Nasal cavity respiratory epithelium epithelial cell of viscerocranial mucosa (primary cell): ENCODE results near the gene BEST1. TPM values are rescaled to one million over a fixed set of nuclear protein-coding genes. Genes with fewer than 3 reads are reported as not detected.

Experiments used
- total RNA-seq: library from RNA; depleted of rRNA; stranded (reverse); fragments of >200 nt; gene quantifications from 2 replicates; pipeline ENCODE4 v1.2.3, GENCODE V29; 2014

The BEST1 gene
- 2.3 and 2.4 TPM in 2 replicates for total RNA-seq

GRCh38 chr11:61950035-61950547, at the start of gene BEST1:
TSS of gene BEST1 (plus strand) at chr11:61950351. CDS start at chr11:61951807, 1,456 bp downstream.

GRCh38 chr11:61917334-61918109, 32.6 kb upstream of the BEST1 start, which contains the start of gene RAB3IL1:
TSS of gene RAB3IL1 (minus strand) at chr11:61917566. CDS start at chr11:61917367, 199 bp downstream.

DNA sequence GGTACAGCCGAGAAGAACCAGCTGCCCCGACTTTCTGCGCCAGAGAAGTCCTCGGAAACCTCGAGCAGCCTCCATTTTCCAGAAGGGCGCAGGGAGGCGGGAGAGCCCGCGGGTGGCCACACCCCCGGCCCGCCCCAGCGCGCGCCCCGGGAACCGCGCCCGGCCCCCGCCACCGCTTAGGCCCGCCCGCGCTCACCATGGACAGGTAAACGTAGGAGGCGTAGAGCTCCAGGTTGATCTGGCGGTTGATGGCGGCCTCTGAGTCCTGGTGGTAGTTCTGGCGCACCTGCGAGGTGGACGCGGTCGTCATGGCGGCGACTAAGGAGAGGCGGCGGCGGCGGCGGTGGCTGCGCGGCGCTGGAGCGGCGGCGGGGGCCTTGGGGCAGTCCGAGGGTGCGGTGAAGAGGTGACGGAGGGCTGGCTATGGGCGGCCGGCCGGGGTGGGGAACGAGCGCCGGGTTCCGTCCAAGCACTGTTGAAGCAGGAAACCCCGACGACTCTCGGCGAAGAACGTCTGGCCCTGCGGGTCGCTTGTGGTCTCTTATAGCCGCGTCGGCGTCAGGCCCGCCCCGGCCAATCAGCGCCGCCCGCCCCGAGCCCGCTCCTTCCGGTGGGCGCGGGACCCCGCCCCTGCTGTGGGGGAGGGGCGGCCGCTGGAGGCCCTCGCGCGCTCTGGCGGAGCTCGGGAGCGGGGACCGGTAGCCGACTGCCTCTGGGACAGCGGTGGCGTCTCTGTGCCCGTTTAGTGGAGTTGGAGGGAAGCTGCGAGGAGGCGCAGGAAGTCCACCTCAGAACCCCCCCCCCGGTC, 17.2 kb downstream of the BEST1 start, which contains the start of gene FTH1:
Gene FTH1, minus strand, starts transcription at position 519 of the 808 bp plus-strand sequence. Its CDS starts 209 bp downstream, at position 310.

Other genes starting within 250 kb of the BEST1 start
- under 0.01 and 0.93 TPM in 2 replicates for gene MYRF, start 197.7 kb upstream of the BEST1 start, total RNA-seq
- 38.6 and 108 TPM in 2 replicates for gene TMEM258, start 157.8 kb upstream of the BEST1 start, total RNA-seq
- 5.4 and 7.5 TPM in 2 replicates for gene FEN1, start 157.4 kb upstream of the BEST1 start, total RNA-seq
- gene FADS1, start 133.3 kb upstream of the BEST1 start, total RNA-seq: 45.5 and 45.8 TPM in 2 replicates
- 15.0 and 93.7 TPM in 2 replicates for gene FADS2, start 122.1 kb upstream of the BEST1 start, total RNA-seq
- 33.5 and 41.6 TPM in 2 replicates for gene FADS3, start 58.8 kb upstream of the BEST1 start, total RNA-seq
- 1.0 and 2.0 TPM in 2 replicates for gene RAB3IL1, start 32.8 kb upstream of the BEST1 start, total RNA-seq
- 1,805 and 4,952 TPM in 2 replicates for gene FTH1, start 17.3 kb downstream of the BEST1 start, total RNA-seq
- 7.5 and 13.7 TPM in 2 replicates for gene INCENP, start 173.7 kb downstream of the BEST1 start, total RNA-seq
- gene SCGB1D1, start 239.9 kb downstream of the BEST1 start, total RNA-seq: not detected in 2 replicates